A549 (cell line): ENCODE results near the gene ATP8B4. TPM values are rescaled to one million over a fixed set of nuclear protein-coding genes. Genes with fewer than 3 reads are reported as not detected.

Experiments used
- ATAC-seq, 2 experiments: fragments of 200-7000 bp in 1 of 2; fragments of >200 bp in 1 of 2; cut with Nextera tagmentation in 1 of 2; cut with Tn5 transposase in 1 of 2; 3 replicates each; pipeline versions ENCODE4 v1.8.0 to v1.9.1; 2018 to 2020; ENCODE audit warnings: mild to moderate bottlenecking in 1 of 2, moderate library complexity in 1 of 2
- CTCF ChIA-PET: fragments of 300-600 bp; sonication (Branson Sonifier 250); formaldehyde crosslinking; extraction: SDS; loops from one replicate; lab custom pipeline; 2021; ENCODE audit warnings: antibody characterized with exemption, inconsistent platforms; lab: Yijun Ruan, JAX
- POLR2A ChIA-PET: fragments of 350-600 bp; formaldehyde crosslinking; extraction: SDS; loops from one replicate; lab custom pipeline; 2021; ENCODE audit warnings: antibody characterized with exemption, inconsistent platforms; lab: Yijun Ruan, JAX
- DNase-seq, 2 experiments: peaks; one replicate each; pipeline versions ENCODE4 v3.0.0 to v3.0.0-alpha.2; 2011 to 2016; ENCODE audit warnings: low read depth in 1 of 2, low spot score in 1 of 2
- FAIRE-seq: peaks from 2 replicates; lab custom pipeline; 2011; peaks lifted over from hg19 to GRCh38; lab: Jason Lieb, UNC
- H3K27ac ChIP-seq, 2 experiments: fragments of >200 bp; sonication (Bioruptor Twin); formaldehyde crosslinking; 3 replicates each; pipeline ENCODE4 v1.5.1; 2016 to 2017
- H3K4me1 ChIP-seq: fragments of >200 bp; sonication (Bioruptor Twin); formaldehyde crosslinking; 3 replicates; pipeline ENCODE4 v1.6.1; 2016
- H3K4me2 ChIP-seq: fragments of >200 bp; sonication (Bioruptor Twin); formaldehyde crosslinking; 3 replicates; pipeline ENCODE4 v1.6.1; 2016
- H3K4me3 ChIP-seq: fragments of >200 bp; sonication (Bioruptor Twin); formaldehyde crosslinking; 3 replicates; pipeline ENCODE4 v1.5.1; 2016
- H3K9me3 ChIP-seq: fragments of >200 bp; sonication (Bioruptor Twin); formaldehyde crosslinking; 3 replicates; pipeline ENCODE4 v1.6.1; 2016
- ATOH8 ChIP-seq: fragments of 250-450 bp; sonication (Bioruptor Pico); IDR thresholded peaks from 2 replicates; pipeline ENCODE4 v1.5.0; 2020; ENCODE audit warnings: low read depth, mild to moderate bottlenecking, moderate library complexity
- BCL3 ChIP-seq: fragments of >200 bp; sonication (Bioruptor Twin); formaldehyde crosslinking; IDR thresholded peaks from 3 replicates; pipeline ENCODE4 v1.6.1; 2016
- CBX2 ChIP-seq: fragments of 200-600 bp; sonication (generic); IDR thresholded peaks from 2 replicates; pipeline ENCODE4 v1.6.1; 2016; ENCODE audit warnings: low read depth, mild to moderate bottlenecking, borderline replicate concordance
- CEBPB ChIP-seq, 2 experiments: fragments of >200 bp in 1 of 2; sonication (Bioruptor Twin) in 1 of 2; formaldehyde crosslinking in 1 of 2; IDR thresholded peaks; 2 replicates each; pipeline ENCODE4 v1.6.1; 2012 to 2016
- CHD2 ChIP-seq: fragments of 150-350 bp; IDR thresholded peaks from 2 replicates; pipeline ENCODE4 v1.6.1; 2014; ENCODE audit warnings: low read length; ENCODE audit not compliant: partially characterized antibody
- CHD4 ChIP-seq: fragments of 200-600 bp; sonication (generic); IDR thresholded peaks from 2 replicates; pipeline ENCODE4 v1.6.1; 2016; ENCODE audit warnings: antibody characterized with exemption, mild to moderate bottlenecking, borderline replicate concordance
- CTCF ChIP-seq: fragments of >200 bp; sonication (Bioruptor Twin); formaldehyde crosslinking; IDR thresholded peaks from 3 replicates; pipeline ENCODE4 v1.5.1; 2016
- EHF ChIP-seq: fragments of 250-450 bp; sonication (Bioruptor Pico); IDR thresholded peaks from 2 replicates; pipeline ENCODE4 v1.5.0; 2020; ENCODE audit warnings: mild to moderate bottlenecking
- EHMT2 ChIP-seq: fragments of 200-600 bp; sonication (generic); IDR thresholded peaks from 2 replicates; pipeline ENCODE4 v1.6.1; 2016; ENCODE audit warnings: antibody characterized with exemption, low read depth, mild to moderate bottlenecking, moderate library complexity
- FOSB ChIP-seq: fragments of 250-450 bp; sonication (Bioruptor Pico); IDR thresholded peaks from 2 replicates; pipeline ENCODE4 v1.5.0; 2020; ENCODE audit warnings: mild to moderate bottlenecking, moderate library complexity
- HEYL ChIP-seq: fragments of 250-450 bp; sonication (Bioruptor Pico); IDR thresholded peaks from 2 replicates; pipeline ENCODE4 v1.8.0; 2021; ENCODE audit warnings: mild to moderate bottlenecking, moderate library complexity
- HMGXB4 ChIP-seq: fragments of 250-450 bp; sonication (Bioruptor Pico); IDR thresholded peaks from 2 replicates; pipeline ENCODE4 v1.5.0; 2021; ENCODE audit warnings: mild to moderate bottlenecking, moderate library complexity, borderline replicate concordance
- HOXB5 ChIP-seq: fragments of 250-450 bp; sonication (Bioruptor Pico); IDR thresholded peaks from 2 replicates; pipeline ENCODE4 v1.5.0; 2020; ENCODE audit warnings: mild to moderate bottlenecking, moderate library complexity
- JUN ChIP-seq, 2 experiments: fragments of >200 bp; sonication (Bioruptor Twin); formaldehyde crosslinking; IDR thresholded peaks; 2 replicates in 1 of 2; 3 replicates in 1 of 2; pipeline ENCODE4 v1.6.1; 2016 to 2017
- KDM1A ChIP-seq: fragments of 200-600 bp; sonication (generic); IDR thresholded peaks from 2 replicates; pipeline ENCODE4 v1.6.1; 2016; ENCODE audit warnings: low read depth, mild to moderate bottlenecking
- KDM5A ChIP-seq: fragments of 200-600 bp; sonication (generic); IDR thresholded peaks from 2 replicates; pipeline ENCODE4 v1.6.1; 2016; ENCODE audit warnings: antibody characterized with exemption, mild to moderate bottlenecking
- MAFK ChIP-seq: fragments of 450-650 bp; IDR thresholded peaks from 2 replicates; pipeline ENCODE4 v1.6.1; 2014; ENCODE audit not compliant: partially characterized antibody
- MAX ChIP-seq: IDR thresholded peaks from 2 replicates; pipeline ENCODE4 v1.6.1; 2012
- NFE2L2 ChIP-seq: fragments of 150-350 bp; conservative IDR thresholded peaks from 2 replicates; pipeline ENCODE4 v1.6.1; 2014; ENCODE audit warnings: low read length
- NPAS2 ChIP-seq: fragments of 250-450 bp; sonication (Bioruptor Pico); IDR thresholded peaks from 2 replicates; pipeline ENCODE4 v1.8.0; 2022; ENCODE audit warnings: mild to moderate bottlenecking, moderate library complexity, borderline replicate concordance
- NR3C1 ChIP-seq: fragments of >200 bp; sonication (Bioruptor Twin); formaldehyde crosslinking; IDR thresholded peaks from 3 replicates; pipeline ENCODE4 v1.6.1; 2017
- PBX3 ChIP-seq: IDR thresholded peaks from 2 replicates; pipeline ENCODE4 v1.6.1; 2012
- PHF8 ChIP-seq: fragments of 200-600 bp; sonication (generic); IDR thresholded peaks from 2 replicates; pipeline ENCODE4 v1.6.1; 2016; ENCODE audit warnings: low read depth, mild to moderate bottlenecking, antibody characterized with exemption, moderate library complexity, borderline replicate concordance
- POLR2AphosphoS2 ChIP-seq: conservative IDR thresholded peaks from 2 replicates; pipeline ENCODE4 v1.6.1; 2012; ENCODE audit warnings: low read length, improper control_type of control experiment, inconsistent platforms
- RAD21 ChIP-seq, 2 experiments: fragments of >200 bp in 1 of 2; sonication (Bioruptor Twin) in 1 of 2; formaldehyde crosslinking in 1 of 2; IDR thresholded peaks in 1 of 2; conservative IDR thresholded peaks in 1 of 2; 2 replicates in 1 of 2; 3 replicates in 1 of 2; pipeline ENCODE4 v1.6.1; 2012 to 2018; ENCODE audit warnings: inconsistent platforms in 1 of 2
- RARB ChIP-seq: fragments of 250-450 bp; sonication (Bioruptor Pico); IDR thresholded peaks from 2 replicates; pipeline ENCODE4 v1.8.0; 2021; ENCODE audit warnings: mild to moderate bottlenecking, moderate library complexity
- RFX5 ChIP-seq: fragments of 450-650 bp; IDR thresholded peaks from 2 replicates; pipeline ENCODE4 v1.7.1; 2014; ENCODE audit warnings: antibody characterized with exemption, mild to moderate bottlenecking, moderate library complexity
- ZC3H11A ChIP-seq: fragments of 450-650 bp; IDR thresholded peaks from 2 replicates; pipeline ENCODE4 v1.6.1; 2014; ENCODE audit warnings: antibody characterized with exemption, mild to moderate bottlenecking
- ZNF302 ChIP-seq: fragments of 250-450 bp; sonication (Bioruptor Pico); IDR thresholded peaks from 2 replicates; pipeline ENCODE4 v1.9.0; 2021; ENCODE audit warnings: inconsistent platforms, mild to moderate bottlenecking, moderate library complexity
- WGBS: methylation state at CpG from one replicate; pipeline ENCODE4 v1.1.6; 2017; ENCODE audit errors: missing lambda C conversion rate; 5-methylcytosine and 5-hydroxymethylcytosine counted together
- polyA plus RNA-seq, 4 experiments: library from polyadenylated mRNA; depleted of rRNA in 3 of 4; stranded (reverse); fragments of >200 nt; fragmentation: RNase III in 1 of 4; extraction: RNeasy Plus Mini Kit Qiagen cat#74134 plus additional on column Dnase treatment in 1 of 4; gene quantifications; 2 replicates in 3 of 4; 3 replicates in 1 of 4; pipeline ENCODE4 v1.2.3, GENCODE V29; 2011 to 2017

ATP8B4 gene
- polyA plus RNA-seq, 2 of the 4 experiments (the other 2 are of a cell fraction): 0.88 to 1.7 TPM

- ATAC-seq (no peak), DNase-seq (no peak), FAIRE-seq (no peak)
- H3K4me3 ChIP-seq: no peak overlapping the region
- no peaks in the 10 kb centered on the region for H3K9me3 ChIP-seq
- no peaks in the 10 kb centered on the region for H3K4me1 ChIP-seq
- TF ChIP-seq PHF8 (no peak), CBX2 (no peak), PBX3 (no peak), NPAS2 (CRISPR knock-in tag) (no peak), BCL3 (no peak), JUN (IDR thresholded peaks at IDR 0.05) (no peak), HMGXB4 (CRISPR knock-in tag) (no peak), RFX5 (no peak), HEYL (CRISPR knock-in tag) (no peak), NFE2L2 (no peak), POLR2AphosphoS2 (no peak), CHD2 (no peak), ZC3H11A (no peak), EHMT2 (no peak), CHD4 (no peak), CTCF (no peak), ZNF302 (CRISPR knock-in tag) (no peak), RAD21 (conservative IDR thresholded peaks at IDR 0.05 in 1 of 2, IDR thresholded peaks at IDR 0.05 in 1 of 2) (no peak), KDM5A (no peak), RARB (no peak)
- 45% methylated on average over 4 of the region's 4 CpGs for WGBS
- H3K27ac ChIP-seq: no peak overlapping the region
- ChIA-PET POLR2A (no interaction called here), CTCF (interaction anchor here (0.9 to 2.4 kb wide), 2 partner anchors 16 to 29 kb away, joined by 3 to 6 read pairs; no protein-coding TSS in a partner anchor)
- no peak overlapping the region for H3K4me2 ChIP-seq
Measured at GRCh38 chr15:50083424-50084025, 35.5 kb downstream of the ATP8B4 start.

GRCh38 chr15:50082066-50082465 lies 37.0 kb downstream of the ATP8B4 start:
- no peak overlapping the region for H3K4me3 ChIP-seq
- no peak overlapping the region for H3K4me2 ChIP-seq
- no peak for ATAC-seq
- TF ChIP-seq ATOH8 (CRISPR knock-in tag): no peak
- no peak for TF ChIP-seq KDM1A
- no peak for TF ChIP-seq HOXB5 (CRISPR knock-in tag)
- TF ChIP-seq MAFK: no peak
- no peak for TF ChIP-seq RARB
- no peak for TF ChIP-seq CEBPB (IDR thresholded peaks at IDR 0.05)
- no peak for TF ChIP-seq EHF (CRISPR knock-in tag)
- no peak for TF ChIP-seq MAX
- TF ChIP-seq FOSB (CRISPR knock-in tag): no peak
- no peak for TF ChIP-seq NR3C1
- TF ChIP-seq, all 56 proteins: peak for 0
- FAIRE-seq (no peak), DNase-seq (no peak)
- no peaks in the 10 kb centered on the region for H3K9me3 ChIP-seq
- WGBS: 47% methylated on average over 2 of the region's 2 CpGs
- CTCF ChIA-PET: interaction anchor here (0.8 to 1.5 kb wide), 4 partner anchors 10 to 310 kb away, joined by 3 to 5 read pairs (median 4); no protein-coding TSS in a partner anchor
- POLR2A ChIA-PET: no interaction called here
- no peak overlapping the region for H3K27ac ChIP-seq
- H3K4me1 ChIP-seq: no peaks in the 10 kb centered on the region
